Testis (tissue), 3 donors: ENCODE results near the gene MYBPH. TPM values are rescaled to one million over a fixed set of nuclear protein-coding genes. Genes with fewer than 3 reads are reported as not detected.

ENCODE experiments used
- DNase-seq: peaks from one replicate; pipeline ENCODE4 v3.0.0-alpha.2; 2019
- H3K27ac ChIP-seq, 2 donors: fragments of 200-600 bp; sonication (generic); one replicate each; pipeline ENCODE4 v1.5.1; 2019
- H3K27me3 ChIP-seq: fragments of 200-600 bp; sonication (generic); one replicate; pipeline ENCODE4 v1.5.1; 2019
- H3K36me3 ChIP-seq: fragments of 200-600 bp; sonication (generic); one replicate; pipeline ENCODE4 v1.5.1; 2017; ENCODE audit warnings: low read depth; ENCODE audit errors: missing control alignments
- H3K4me1 ChIP-seq: fragments of 200-600 bp; sonication (generic); one replicate; pipeline ENCODE4 v1.5.1; 2019
- H3K4me3 ChIP-seq, 2 donors: fragments of 200-600 bp; sonication (generic); one replicate each; pipeline ENCODE4 v1.5.1; 2017 to 2019
- H3K9me3 ChIP-seq: fragments of 200-600 bp; sonication (generic); one replicate; pipeline ENCODE4 v1.5.1; 2017
- CTCF ChIP-seq, 3 experiments: fragments of 450-650 bp in 2 of 3; fragments of 200-600 bp in 1 of 3; sonication (generic) in 1 of 3; IDR thresholded peaks; one replicate each; pipeline ENCODE4 v1.5.1; 2016 to 2019; ENCODE audit warnings: antibody characterized with exemption in 3 of 3, mild to moderate bottlenecking in 2 of 3, moderate library complexity in 1 of 3
- POLR2A ChIP-seq: fragments of 450-650 bp; IDR thresholded peaks from one replicate; pipeline ENCODE4 v1.6.1; 2017; ENCODE audit warnings: antibody characterized with exemption, mild to moderate bottlenecking, moderate library complexity
- whole genome bisulfite sequencing, 2 donors: methylation state at CpG; one replicate each; pipeline ENCODE4 v1.1.5; 2018; 5-methylcytosine and 5-hydroxymethylcytosine counted together
- intact Hi-C: fragments of 100-400 bp; cut with DNase I; formaldehyde crosslinking; loops from one replicate; pipeline ENCODE4 v1.15.1; 2023; ENCODE audit warnings: low total_unique reads
- polyA plus RNA-seq: library from polyadenylated mRNA; stranded (reverse); fragments of 350-450 nt; fragmentation: Illumina TruSeq; extraction: RNeasy Lipid Tissue Mini Kit (QIAGEN cat#74804); gene quantifications from one replicate; pipeline ENCODE4 v1.2.3, GENCODE V29; 2014; ENCODE audit warnings: low read depth, low replicate concordance; ENCODE audit not compliant: insufficient read depth
- total RNA-seq, 2 donors: library from RNA; depleted of rRNA; stranded (reverse); fragments of >200 nt; gene quantifications; one replicate each; pipeline ENCODE4 v1.2.3, GENCODE V29; 2016

The MYBPH gene
- total and polyA plus RNA-seq, 3 donors from 2014 or later, result 0.16 to 2.9 (median 0.25) TPM

GRCh38 chr1:203202431-203203245 lies 27.0 kb upstream of the MYBPH start:
- 90 to 92% methylated on average over 15 of the region's 15 CpGs for WGBS, 2 donors
- no peak for DNase-seq
- Histone ChIP-seq H3K4me3 (no peak overlapping the region), H3K4me1 (no peaks in the 10 kb centered on the region), H3K9me3 (no peaks in the 10 kb centered on the region), H3K27ac (no peak overlapping the region), H3K27me3 (no peaks in the 10 kb centered on the region), H3K36me3 (no peaks in the 10 kb centered on the region)
- intact Hi-C loops, result no loop called here
- TF ChIP-seq CTCF (IDR thresholded peaks at IDR 0.05), result no peak
- TF ChIP-seq POLR2A, result no peak

- Histone ChIP-seq H3K4me1 (no peaks in the 10 kb centered on the region), H3K36me3 (no peaks in the 10 kb centered on the region), H3K4me3 (no peak overlapping the region), H3K27me3 (no peaks in the 10 kb centered on the region), H3K9me3 (no peaks in the 10 kb centered on the region), H3K27ac (no peak overlapping the region)
- TF ChIP-seq POLR2A (no peak), CTCF (IDR thresholded peaks at IDR 0.05) (no peak)
- no peak for DNase-seq
- intact Hi-C loops, result no loop called here
- 86 to 94% methylated on average over 10 of the region's 10 CpGs for WGBS, 2 donors
Measured at GRCh38 chr1:203201516-203202205, 26.0 kb upstream of the MYBPH start.

- H3K36me3 ChIP-seq, result no peaks in the 10 kb centered on the region
- 72 to 74% methylated on average over 1 of the region's 1 CpG for WGBS, 2 donors
- H3K9me3 ChIP-seq, result no peaks in the 10 kb centered on the region
- intact Hi-C loops, result no loop called here
- no peak overlapping the region for H3K4me3 ChIP-seq
- TF ChIP-seq CTCF (IDR thresholded peaks at IDR 0.05) (no peak), POLR2A (no peak)
- no peaks in the 10 kb centered on the region for H3K27me3 ChIP-seq
- H3K27ac ChIP-seq, result no peak overlapping the region
- H3K4me1 ChIP-seq, result no peaks in the 10 kb centered on the region
- DNase-seq, result no peak
Measured at GRCh38 chr1:203200916-203201315, 25.3 kb upstream of the MYBPH start.

- peak overlapping the region in 1 of 2 donors; percentile 15 for H3K27ac ChIP-seq
- intact Hi-C loops, result no loop called here
- no peak for TF ChIP-seq CTCF (IDR thresholded peaks at IDR 0.05)
- TF ChIP-seq POLR2A, result no peak
- WGBS, 2 donors, result 59 to 78% methylated on average over 8 of the region's 8 CpGs
- H3K4me1 ChIP-seq, result no peaks in the 10 kb centered on the region
- no peak for DNase-seq
- no peaks in the 10 kb centered on the region for H3K9me3 ChIP-seq
- H3K4me3 ChIP-seq, result no peak overlapping the region
- no peaks in the 10 kb centered on the region for H3K27me3 ChIP-seq
- no peaks in the 10 kb centered on the region for H3K36me3 ChIP-seq
Measured at GRCh38 chr1:203199816-203200571, 24.4 kb upstream of the MYBPH start.
